Fibroblast of skin of scalp (primary cell): ENCODE data around the gene MCM6.

ENCODE experiments used
- DNase-seq: peaks from one replicate; pipeline ENCODE4 v3.0.0-alpha.2; 2013

Gene MCM6

DNA sequence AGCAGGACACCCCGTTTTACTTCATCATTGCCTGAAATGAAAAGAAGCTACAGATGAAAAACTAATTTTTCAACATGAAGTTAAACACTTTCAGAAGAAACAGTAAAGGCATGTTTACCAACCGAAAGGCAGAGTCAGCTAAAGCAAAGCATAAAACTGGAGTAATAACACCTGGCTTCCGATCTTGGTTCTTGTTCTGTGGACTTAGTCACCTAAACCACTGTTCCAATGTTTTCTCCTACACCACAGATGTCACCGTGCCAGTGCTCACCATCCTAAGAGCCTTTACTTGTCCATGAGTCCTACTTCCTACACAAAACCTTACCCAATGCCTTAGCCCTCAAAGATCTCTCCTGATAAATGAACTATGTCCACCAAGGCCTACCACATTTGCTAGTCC lies 13.5 kb downstream of the MCM6 start:
- no peak for DNase-seq

DNA sequence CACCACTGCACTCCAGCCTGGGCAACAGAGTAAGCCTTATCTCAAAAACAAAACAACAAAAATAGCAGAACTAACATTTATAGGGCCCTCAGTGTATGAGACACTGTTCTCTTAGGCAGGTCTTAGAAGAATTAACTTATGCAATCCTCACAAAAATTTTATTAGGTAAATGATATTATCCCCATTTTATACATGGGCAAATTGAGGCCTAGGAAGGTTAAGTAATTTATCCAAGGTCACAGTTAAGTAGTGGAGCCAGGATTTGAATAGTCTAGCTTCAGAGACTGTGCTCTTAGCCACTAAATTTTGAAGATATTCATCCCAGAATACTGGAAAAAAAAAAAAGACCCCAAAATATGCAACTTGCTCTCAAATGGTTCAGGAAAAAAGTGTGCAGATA lies 22.8 kb downstream of the MCM6 start:
- no peak for DNase-seq

DNA sequence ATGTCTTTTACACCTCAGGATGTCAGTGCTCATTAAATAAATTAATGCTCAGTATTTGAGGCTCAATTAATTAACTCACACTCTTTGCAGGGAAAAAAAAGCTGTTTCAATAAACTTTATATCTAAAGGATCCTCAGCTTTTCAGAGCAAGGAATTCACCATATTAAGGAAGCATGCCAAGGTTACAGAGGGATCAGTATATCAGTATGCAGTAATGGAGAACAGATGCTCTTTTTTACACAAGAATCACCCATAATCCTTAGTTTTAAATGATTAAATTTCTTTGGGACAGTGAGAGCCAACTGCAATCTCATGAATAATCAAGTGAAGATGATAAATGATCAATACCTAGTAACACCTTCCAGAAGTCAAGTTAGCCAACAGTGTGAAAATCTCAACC lies 24.4 kb downstream of the MCM6 start:
- no peak for DNase-seq

DNA sequence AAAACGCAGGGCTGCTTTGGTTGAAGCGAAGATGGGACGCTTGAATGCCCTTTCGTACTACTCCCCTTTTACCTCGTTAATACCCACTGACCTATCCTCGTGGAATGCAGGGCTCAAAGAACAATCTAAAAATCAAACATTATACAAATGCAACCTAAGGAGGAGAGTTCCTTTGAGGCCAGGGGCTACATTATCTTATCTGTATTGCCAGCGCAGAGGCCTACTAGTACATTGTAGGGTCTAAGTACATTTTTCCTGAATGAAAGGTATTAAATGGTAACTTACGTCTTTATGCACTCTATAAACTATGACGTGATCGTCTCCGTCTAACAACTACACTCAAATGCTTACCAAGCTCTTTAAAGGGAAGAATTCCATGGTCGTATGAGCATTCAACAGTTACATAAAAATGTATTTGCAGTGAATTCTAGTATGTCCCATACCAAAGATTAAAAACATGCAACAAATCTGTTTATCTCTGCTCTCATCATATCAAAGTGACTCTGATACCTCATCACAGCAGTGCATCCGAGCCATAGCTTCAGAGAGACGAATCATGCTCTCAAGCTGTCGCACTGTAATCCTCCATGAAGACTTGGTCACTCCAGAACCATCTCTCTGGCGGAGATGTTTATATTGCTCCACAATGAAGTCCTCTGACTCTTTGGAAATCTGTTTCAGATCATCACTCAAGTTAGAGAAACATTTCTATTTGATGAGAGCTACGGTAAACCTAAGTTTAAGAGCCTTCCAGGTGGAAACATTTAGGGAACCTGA lies 25.2 kb downstream of the MCM6 start:
- no peak for DNase-seq

DNA sequence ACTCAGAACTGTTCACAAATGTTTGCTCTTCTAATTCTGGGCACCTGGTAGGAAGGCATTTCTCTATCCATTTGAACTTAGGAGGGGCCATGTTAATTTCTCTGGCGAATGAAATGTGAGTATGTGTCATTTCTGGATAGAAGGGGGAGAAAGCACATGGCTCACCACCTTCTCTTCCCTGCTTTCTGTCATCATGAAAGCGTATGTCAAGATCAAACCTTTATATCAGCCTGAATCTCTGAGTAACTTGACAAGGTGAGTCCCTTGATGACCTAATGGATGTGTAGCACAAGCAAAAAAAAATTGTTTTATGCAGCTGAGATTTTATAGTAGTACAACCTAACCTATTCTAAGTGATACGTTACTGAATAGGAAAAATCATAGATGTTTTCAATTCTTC lies 27.2 kb downstream of the MCM6 start:
- DNase-seq, result no peak

DNA sequence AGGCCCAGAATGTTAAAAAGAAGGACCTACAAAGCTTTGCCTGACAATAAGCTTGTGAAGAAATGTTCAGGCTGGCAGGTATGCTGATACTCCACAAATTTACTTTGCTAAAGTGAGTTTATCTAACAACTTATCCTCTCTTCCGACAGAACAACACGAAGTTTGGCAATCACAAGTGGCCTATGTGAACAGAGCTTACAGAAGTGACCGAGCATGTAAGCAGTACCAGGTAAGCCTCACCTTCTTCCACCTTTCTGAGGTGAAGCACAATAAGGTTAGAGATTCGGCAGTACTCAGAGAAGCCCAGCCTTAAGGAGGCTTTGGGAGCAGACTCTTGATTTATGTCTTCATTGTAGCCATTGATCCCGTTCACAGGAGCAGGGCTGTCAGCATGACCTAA lies 30.2 kb downstream of the MCM6 start:
- no peak for DNase-seq

DNA sequence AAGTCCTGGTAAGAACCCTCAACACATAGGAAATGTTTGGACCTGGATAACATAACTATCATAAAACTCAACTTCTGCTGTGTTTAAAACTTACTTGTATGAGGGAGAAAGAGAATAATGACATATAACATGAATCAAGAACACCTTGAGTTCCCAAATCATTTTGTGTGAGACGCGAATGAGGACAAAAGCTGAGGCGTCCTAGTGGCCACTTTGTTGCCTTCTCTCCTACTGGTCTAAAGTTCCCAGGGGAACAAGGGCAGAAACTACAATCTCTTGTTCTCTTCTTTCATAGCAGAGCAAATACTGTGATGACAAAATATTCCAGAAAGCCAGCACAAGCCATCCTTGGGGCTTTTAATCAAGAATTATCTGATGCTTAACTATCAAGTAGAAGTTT lies 31.0 kb downstream of the MCM6 start:
- no peak for DNase-seq

DNA sequence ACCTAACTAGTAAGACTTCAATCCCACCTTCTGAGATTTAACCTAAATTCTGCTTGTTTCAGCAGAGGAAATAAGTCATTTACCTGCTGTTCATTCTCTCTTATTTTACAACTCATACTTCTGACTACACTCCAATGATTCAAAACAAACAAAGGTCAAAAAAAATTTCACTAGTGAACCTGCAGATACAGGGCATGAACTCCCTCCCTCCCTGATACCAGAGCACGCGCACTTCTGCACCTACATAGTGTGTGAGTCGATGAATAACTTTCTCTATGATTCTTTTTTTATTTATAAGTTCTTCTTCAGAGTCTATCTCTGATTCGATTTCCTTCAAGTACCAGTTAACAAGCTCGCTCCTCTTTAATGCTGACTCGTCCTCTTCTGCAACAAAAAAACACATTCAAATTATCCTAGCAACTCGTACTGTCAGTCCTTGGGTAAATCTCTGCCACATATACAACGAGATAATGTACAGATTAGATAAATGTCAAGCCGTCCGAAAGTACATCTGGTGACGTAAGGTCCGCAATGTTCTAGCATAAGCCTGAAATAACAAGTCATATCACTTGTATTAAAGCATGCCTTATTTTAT lies 31.8 kb downstream of the MCM6 start:
- DNase-seq, result no peak

DNA sequence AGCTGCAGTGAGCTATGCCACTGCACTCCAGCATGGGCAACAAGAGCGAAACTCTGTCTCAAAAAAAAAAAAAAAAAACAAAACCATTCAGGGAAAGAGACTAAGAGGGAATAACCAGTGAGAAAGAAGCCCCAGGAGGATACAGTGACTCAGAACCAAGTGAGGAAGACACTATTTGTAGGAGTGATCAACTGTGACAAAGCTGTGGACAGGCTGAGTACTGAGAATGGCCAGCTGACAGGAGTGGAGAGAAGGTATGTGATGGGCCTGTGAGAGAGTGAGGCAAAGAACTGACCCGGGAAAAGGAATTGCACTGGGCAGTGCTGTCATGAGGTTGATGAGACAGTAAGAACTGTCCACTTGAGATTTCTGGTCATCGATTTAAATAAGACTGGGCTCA lies 32.6 kb downstream of the MCM6 start:
- peak; percentile 56 for DNase-seq

DNA sequence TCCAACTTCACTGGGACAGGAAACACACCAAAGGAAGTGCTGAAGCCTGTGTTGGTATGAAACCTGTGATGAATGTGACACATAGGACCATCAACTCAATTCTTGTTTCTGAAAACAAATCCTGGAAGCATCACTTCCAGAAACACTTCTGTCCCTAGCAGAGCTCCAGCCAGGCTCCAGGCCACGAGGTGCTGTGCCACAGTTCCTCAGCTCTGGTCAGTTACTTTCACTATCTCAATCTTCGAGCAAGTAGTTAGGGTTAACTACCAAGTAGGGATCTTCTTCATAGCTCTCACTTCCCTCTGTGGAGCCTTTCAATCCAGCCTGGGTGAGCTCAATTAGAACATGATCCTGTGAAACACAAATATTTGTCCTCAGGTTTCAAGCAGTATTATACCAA lies 35.6 kb downstream of the MCM6 start:
- DNase-seq, result no peak

DNA sequence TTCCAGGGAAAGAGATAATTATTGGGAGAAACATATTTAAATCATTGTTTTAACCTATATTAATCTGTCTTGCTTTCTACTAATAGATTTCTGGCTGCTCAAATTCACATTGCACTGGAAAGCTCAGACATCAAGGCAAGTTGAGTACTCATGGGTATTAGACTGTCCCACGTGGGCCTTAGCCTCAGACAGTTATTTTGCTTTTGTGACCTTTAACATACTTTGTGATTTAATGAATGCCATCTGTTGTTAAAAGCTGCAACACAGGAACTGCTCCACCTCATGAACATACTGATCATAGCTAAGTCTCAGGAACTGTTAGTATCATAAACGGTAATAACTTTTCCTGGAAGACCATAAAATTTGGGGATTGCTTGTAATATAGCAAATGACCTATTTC lies 36.5 kb downstream of the MCM6 start:
- DNase-seq, result peak; percentile 90

DNA sequence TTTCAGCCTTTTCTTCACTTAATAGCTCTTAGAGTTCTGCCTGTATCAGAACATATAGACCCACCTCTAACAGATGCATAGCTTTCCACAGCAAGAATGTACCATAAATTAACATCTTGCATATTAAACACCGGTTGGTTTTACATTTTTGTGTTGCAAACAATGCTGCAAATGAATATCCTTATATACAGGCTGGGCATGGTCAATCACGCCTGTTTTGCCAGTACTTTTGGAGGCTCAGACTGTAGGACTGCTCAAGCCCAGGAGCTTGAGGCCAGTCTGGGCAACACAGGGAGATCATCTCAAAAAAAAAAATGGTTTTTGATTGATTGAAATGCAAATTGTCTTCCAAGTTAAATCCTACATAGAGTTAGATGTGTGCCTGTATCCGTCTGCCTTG lies 37.7 kb downstream of the MCM6 start:
- no peak for DNase-seq

DNA sequence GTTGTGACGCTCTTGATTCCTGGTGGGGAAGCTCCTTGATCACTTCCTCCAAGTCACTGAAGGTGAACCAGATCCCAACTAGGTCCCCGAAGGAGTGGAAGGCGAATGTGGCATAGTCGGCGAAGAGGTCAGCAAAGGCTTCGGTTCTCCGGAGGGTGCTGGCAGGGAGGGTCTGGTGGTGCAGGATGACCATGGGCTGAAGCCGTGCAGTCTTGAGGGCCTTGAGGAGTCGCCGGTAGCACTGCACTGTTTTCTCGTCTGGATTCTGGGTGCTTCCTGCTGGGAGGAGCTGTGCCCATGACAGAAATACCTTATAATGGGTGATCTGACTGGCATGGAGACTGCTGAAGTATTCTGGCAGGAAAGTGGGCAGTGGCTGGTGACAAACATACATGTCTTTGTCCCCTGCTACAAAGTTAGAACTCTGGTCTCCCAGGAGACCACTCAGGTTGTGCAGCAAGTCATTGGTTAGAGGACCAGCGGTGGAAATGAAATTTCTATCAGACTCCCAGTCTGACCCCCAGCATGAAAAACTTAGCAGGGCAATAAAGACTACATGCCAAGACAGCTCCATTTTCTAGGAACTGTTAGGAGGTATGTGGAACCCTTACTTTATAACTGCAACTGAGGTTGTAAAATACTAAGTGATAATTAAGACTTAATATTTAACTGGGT lies 39.5 kb downstream of the MCM6 start, which contains the start of gene LCT:
Gene LCT, minus strand, starts transcription at position 589 of the 675 bp plus-strand sequence. Its CDS starts 15 bp downstream, at position 574.
- no peak for DNase-seq

DNA sequence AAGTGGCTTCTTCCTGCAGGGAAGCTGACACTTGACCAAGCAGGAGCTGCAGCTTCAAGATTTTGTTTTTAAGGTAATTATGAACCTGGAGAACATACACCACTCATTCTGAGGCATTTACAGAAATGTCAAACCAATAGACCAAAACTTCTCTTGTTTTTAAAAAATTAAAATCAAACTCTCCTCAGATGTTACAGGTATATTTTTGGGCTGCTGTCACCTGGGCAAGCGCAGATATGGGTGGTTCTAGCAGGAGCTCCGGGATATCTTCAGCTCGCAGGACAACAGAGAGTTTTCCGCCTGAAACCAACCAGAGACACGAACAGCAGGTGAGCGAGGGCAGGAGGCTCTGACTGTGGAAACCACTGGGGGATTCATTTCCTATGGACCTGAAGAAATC lies 43.4 kb downstream of the MCM6 start:
- no peak for DNase-seq

DNA sequence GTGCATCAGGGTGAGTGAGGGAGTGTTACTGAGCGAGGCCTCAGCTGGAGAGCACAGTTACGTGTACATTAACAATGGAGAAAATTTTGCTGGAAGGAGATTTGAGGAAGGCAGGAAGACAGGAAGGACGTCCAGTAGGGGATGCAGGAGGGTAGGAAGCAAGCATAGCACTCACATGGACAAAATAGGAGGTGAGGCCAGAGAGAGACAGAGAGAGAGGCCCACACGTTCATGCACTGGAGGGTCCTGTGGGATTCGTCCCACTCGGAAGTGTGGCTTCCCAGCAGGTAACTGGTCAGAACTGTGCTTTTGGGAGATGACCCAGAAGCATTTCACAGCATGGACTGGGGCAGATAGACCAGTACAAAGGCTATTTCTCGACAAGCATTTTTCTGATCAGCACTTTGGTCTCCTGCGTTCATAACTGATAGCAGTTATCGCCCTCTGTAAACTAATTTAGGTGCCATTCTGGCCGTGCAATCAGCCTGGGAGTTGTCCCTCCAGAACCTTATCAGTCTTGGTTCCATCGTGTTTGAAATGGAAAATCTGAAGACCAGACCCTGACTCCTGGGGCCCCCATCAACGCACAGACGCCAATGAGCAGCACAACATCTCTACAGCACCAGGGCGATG lies 44.9 kb downstream of the MCM6 start:
- DNase-seq, result no peak

DNA sequence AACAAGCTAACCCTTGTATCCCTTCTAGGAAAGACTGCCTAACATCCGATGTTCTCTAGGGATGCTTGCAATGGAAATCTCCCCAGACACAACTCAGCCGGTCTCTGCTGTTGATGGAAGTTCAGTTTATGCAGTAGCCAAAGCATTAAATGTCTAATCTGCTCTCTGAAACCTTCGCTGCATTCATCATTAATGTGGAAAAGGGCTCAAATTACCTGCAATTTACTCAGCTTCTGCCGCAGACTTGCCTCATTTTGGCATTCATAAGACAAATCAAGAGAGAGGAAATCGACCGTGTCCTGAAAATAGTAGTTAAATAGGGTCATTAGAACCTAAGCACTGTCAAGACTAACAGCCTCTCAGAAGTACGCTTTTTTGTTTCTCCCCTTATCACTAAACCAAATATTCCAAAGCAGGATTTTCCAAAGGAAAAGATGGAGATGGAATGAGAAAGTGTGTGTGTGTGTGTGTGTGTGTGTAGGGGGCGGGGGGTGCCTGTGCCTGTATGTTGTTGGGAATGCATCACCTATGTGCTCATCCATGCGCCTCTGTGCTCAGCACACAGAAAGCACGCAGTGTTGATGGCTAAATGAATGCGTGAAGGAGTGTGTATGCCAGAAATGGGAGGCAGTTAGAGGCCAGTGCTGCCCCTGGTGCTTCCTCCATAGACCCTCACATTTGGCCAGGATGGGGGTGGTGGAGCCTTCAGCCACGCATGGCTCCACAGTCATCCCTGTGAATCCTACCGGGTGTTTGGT lies 46.7 kb downstream of the MCM6 start:
- DNase-seq, result no peak

DNA sequence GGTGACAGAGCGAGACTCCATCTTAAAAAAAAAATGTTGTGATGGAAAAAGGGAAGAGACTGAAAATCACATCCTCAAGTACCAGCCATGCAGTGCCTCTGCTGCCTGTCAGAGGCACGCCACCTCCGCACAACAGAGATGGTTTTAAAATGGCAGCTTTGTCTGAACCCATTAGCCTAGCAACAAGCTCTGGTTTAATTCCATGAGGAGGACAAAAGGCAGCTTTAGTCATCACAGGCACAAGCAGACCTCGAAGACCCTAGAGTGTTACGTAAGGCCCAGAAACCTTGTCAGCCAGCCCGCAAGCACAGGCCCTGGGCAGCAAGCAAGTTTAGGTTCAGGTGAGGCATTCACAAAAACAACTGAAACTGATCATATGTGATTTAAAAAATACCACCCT lies 49.7 kb downstream of the MCM6 start:
- no peak for DNase-seq

DNA sequence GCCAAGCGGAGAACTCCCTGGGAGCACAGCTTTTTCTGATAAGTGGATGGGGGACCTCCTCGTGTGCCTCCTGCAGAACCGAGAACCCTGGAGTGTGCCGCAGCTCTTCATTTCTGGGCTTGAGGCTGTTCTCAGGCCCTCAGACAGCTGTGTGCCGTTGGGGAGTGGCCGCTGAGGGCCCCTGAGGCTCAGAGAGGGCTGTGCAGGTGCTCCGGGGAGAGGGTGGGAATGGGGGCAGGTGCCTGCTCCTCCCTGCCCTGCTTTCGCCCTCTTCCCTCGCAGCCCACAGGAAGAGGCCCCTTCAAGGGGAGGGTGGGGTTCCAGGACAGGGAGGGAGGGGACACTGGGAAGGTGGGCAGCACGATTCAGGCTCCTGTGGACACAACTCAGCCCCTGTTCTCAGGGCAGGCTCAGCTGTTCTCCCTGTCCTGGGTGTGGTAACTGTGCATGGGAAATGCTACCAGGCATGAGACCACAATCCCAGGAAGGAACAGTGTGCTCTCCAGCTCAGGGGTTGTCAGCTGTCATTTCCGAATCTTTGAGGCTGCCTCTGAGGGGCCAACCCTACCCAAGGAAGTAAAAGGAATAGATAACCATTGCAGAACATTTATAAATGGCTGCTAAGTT lies 50.6 kb downstream of the MCM6 start:
- no peak for DNase-seq

DNA sequence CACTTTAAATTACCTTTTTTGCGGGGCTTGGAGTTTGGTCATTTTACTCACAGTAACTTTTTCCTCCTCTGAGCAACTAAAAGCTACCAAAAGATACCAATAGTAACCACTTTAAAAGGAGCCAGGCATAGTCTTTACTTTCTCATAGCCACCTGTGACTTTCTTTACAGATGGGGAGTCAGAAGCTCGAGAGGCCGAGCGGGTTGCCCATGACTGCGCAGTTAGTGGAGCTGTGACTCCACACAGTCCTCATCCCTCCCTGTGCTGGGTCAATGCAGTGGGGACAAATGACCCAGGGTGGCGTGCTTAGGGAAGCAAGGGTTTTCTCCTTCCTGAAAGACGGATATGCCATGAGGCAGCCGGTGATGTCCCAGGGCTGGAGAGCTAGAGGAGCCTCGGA lies 51.1 kb downstream of the MCM6 start:
- no peak for DNase-seq

DNA sequence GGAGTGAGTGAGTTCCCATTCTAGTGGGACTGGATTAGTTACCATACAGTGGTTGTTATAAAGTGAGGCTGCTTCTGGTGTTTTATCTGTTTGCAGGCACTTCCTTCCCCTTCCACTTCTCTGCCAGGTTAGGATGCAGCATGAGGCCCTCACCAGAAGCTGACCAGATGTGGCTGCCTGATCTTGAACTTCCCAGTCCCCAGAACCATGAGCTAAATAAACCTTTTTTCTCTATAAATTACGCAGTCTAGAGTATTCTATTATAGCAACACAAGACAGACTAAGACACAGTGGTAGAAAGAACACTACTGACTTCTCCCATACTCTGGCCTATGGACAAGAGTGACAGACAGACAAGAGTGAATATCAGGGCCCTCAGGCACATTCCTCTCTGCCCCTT lies 53.4 kb downstream of the MCM6 start:
- DNase-seq, result no peak

DNA sequence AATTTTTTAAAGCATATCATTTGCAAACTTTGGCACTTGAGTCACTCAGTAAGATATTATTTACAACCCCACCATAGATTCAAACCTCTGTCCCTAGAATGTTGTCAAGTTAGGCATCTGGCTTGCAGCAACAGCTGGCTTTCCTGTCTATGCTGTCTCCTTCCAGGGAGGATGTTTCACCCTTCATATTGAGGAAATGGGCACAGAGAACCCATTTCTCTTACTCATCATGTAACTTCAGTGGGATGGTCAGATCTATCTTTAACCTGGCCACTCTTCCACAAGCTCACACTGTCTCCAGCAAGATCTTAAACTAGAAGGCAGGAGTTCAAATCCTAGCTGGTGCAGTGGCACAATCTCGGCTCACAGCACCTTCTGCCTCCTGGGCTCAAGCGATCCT lies 55.1 kb downstream of the MCM6 start:
- DNase-seq, result no peak

DNA sequence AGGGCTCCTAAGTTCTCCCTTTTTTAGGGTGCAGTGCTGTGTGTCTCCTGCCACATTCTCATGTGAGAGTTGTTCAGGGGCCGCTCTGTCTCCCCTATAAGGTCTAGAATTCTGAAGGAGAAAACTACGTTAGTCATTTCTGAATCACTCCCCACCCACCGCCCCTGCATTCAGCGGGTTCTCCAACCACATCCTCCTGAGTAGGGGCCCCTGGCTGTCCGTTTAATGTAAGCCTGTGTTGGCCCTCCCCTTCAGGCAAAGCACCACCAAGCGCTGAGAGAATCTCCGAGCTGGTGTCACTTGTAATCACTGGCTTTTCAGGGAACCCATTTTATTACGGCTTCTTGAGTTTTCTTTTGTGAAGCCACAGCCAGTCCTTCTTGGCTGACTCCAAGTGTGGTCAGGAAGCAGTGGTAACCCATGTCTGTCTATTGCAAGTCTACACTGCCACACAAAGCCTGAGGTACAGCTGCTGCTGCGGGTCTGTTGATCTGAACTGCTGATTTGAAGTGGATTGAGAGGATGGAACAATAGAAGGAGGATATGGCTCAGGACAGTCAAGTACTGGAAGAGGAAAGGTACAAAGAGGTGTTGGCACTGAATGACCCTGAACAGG lies 56.1 kb downstream of the MCM6 start:
- peak; percentile 41 for DNase-seq
